Thymus (tissue), 11 donors: ENCODE data around the gene MAPT. TPM values are rescaled to one million over a fixed set of nuclear protein-coding genes. Genes with fewer than 3 reads are reported as not detected.

ENCODE experiments used
- DNase-seq, 9 donors: peaks; one replicate each; pipeline ENCODE4 v3.0.0-alpha.2; 2013; ENCODE audit warnings: low spot score in 9 of 9, low read depth in 6 of 9, missing footprints in 1 of 9
- H3K27ac ChIP-seq, 2 donors: one replicate each; pipeline ENCODE4 v1.5.1; 2013; ENCODE audit warnings: control low read depth in 1 of 2, low read depth in 1 of 2, low read length in 1 of 2, mild to moderate bottlenecking in 1 of 2, moderate library complexity in 1 of 2
- H3K27me3 ChIP-seq, 2 donors: one replicate each; pipeline ENCODE4 v1.5.1; 2013; ENCODE audit warnings: low read length in 1 of 2; ENCODE audit not compliant: control insufficient read depth in 2 of 2, insufficient read depth in 1 of 2
- H3K36me3 ChIP-seq, 2 donors: one replicate each; pipeline ENCODE4 v1.5.1; 2013; ENCODE audit warnings: low read length in 1 of 2, mild to moderate bottlenecking in 1 of 2, moderate library complexity in 1 of 2; ENCODE audit not compliant: control insufficient read depth in 2 of 2, insufficient read depth in 2 of 2
- H3K4me1 ChIP-seq, 2 donors: one replicate each; pipeline ENCODE4 v1.5.1; 2013; ENCODE audit warnings: low read length in 2 of 2; ENCODE audit not compliant: control insufficient read depth in 2 of 2, insufficient read depth in 2 of 2
- H3K4me3 ChIP-seq, 2 donors: one replicate each; pipeline ENCODE4 v1.5.1; 2013; ENCODE audit warnings: low read length in 2 of 2, control low read depth in 1 of 2, mild to moderate bottlenecking in 1 of 2
- H3K9me3 ChIP-seq, 2 donors: one replicate each; pipeline ENCODE4 v1.5.1; 2013; ENCODE audit warnings: low read length in 1 of 2, mild to moderate bottlenecking in 1 of 2; ENCODE audit not compliant: control insufficient read depth in 2 of 2, insufficient read depth in 1 of 2
- WGBS: extraction: QIAGEN DNeasy Blood & Tissue Kit; methylation state at CpG from one replicate; pipeline ENCODE4 v1.1.7; 2013; 5-methylcytosine and 5-hydroxymethylcytosine counted together
- polyA plus RNA-seq: library from polyadenylated mRNA; stranded (reverse); fragments of 200-250 nt; gene quantifications from one replicate; pipeline ENCODE4 v1.2.3, GENCODE V29; 2013
- total RNA-seq: library from RNA; stranded (reverse); fragments of 120-200 nt; gene quantifications from one replicate; pipeline ENCODE4 v1.2.4, GENCODE V29; 2013
- donor health status: healthy.

The MAPT gene
- total and polyA plus RNA-seq, 2 donors: 0.57 to 0.84 TPM

DNA sequence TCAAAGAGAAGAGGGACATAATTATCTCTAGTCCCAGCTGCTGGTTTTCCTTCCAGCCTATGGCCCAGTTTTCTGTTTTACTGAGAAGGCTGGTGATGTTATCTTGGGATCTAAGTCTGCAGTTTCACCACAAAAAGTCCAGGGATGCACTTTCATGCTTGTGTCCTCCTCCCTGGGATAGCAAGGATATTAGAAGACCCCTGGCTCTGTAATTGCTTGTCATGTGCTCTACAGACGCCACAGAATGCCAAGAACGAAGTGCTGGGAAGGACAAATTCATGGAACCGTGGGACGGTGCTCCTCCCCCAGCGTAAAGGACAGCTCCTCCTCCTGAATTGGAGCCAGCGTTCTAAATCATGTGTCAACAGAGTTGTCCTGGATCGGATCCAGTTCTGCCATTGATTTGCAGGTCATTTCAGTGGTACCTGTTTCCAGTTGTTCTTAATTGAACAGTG, 8.6 kb downstream of the MAPT start:
- no peak for DNase-seq
- no peak overlapping the region for H3K27ac ChIP-seq
- WGBS: 81% methylated on average over 7 of the region's 7 CpGs
- H3K9me3 ChIP-seq: no peaks in the 10 kb centered on the region
- H3K4me1 ChIP-seq: peaks cover 0 to 2% of the 10 kb centered on the region in 2 donors
- H3K4me3 ChIP-seq: no peak overlapping the region
- H3K36me3 ChIP-seq: no peaks in the 10 kb centered on the region
- peaks cover 19 to 62% of the 10 kb centered on the region in 2 donors for H3K27me3 ChIP-seq

- Histone ChIP-seq H3K27ac (no peak overlapping the region), H3K27me3 (peaks cover 6 to 46% of the 10 kb centered on the region in 2 donors), H3K9me3 (no peaks in the 10 kb centered on the region), H3K36me3 (no peaks in the 10 kb centered on the region), H3K4me3 (no peak overlapping the region), H3K4me1 (peaks cover 0 to 2% of the 10 kb centered on the region in 2 donors)
- WGBS: 88% methylated on average over 6 of the region's 6 CpGs
- DNase-seq: no peak
Measured at GRCh38 chr17:45904866-45905265, 10.5 kb downstream of the MAPT start.

DNA sequence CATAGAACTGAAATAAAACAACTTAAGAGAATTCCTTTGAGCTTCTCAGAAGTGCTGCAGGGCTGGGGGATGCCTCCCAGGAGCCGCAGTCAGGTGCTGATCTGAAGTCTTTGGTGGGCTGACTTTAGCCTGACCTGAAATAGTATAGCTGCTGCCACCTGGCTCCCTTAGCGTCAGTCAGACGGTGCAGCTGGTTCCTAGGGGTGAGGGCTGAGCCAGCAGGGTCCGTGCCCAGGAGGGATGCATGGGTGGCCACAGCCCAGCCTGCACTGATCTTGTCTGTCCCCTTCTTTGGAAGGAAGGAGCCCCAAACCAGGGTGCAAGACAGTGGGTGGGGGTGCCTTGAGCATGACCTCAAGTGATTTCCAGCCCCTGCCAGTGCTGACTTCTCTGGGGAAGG, 11.5 kb downstream of the MAPT start:
- DNase-seq: no peak
- H3K27ac ChIP-seq: no peak overlapping the region
- 50% methylated on average over 4 of the region's 4 CpGs for WGBS
- peaks cover 0 to 2% of the 10 kb centered on the region in 2 donors for H3K4me1 ChIP-seq
- no peaks in the 10 kb centered on the region for H3K36me3 ChIP-seq
- H3K27me3 ChIP-seq: peaks cover 3 to 37% of the 10 kb centered on the region in 2 donors
- H3K4me3 ChIP-seq: no peak overlapping the region
- no peaks in the 10 kb centered on the region for H3K9me3 ChIP-seq

DNA sequence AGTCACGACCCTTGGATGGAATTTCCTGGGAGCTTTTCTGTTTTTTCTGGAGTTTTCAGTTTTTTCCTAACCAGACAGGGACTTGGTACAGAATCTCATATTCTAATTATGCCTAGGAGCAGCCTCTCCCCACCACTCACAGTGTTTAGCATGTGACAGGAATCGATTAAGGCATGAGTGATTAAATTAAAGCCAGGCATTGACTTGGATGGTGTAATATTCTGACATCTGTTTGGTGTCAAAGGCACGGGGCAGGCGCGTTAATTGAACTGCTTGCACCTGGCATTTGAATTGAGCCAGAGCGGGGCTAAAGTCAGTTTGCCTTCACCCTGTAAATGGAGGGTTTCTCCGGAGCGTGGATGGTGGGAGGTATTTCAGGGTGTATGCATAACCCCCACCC, 11.9 kb downstream of the MAPT start:
- Histone ChIP-seq H3K4me3 (no peak overlapping the region), H3K27me3 (peaks cover 3 to 34% of the 10 kb centered on the region in 2 donors)
- WGBS: 86% methylated on average over 8 of the region's 8 CpGs

GRCh38 chr17:45906927-45907622, 12.7 kb downstream of the MAPT start:
- no peaks in the 10 kb centered on the region for H3K9me3 ChIP-seq
- 81% methylated on average over 15 of the region's 15 CpGs for WGBS
- H3K4me1 ChIP-seq: peaks cover 0 to 2% of the 10 kb centered on the region in 2 donors
- H3K4me3 ChIP-seq: no peak overlapping the region
- no peaks in the 10 kb centered on the region for H3K36me3 ChIP-seq
- H3K27ac ChIP-seq: no peak overlapping the region
- no peak for DNase-seq
- H3K27me3 ChIP-seq: peaks cover 3 to 34% of the 10 kb centered on the region in 2 donors

More for the DNA sequence above, 11.9 kb downstream of the MAPT start:
- H3K4me1 ChIP-seq: peaks cover 0 to 2% of the 10 kb centered on the region in 2 donors
- no peaks in the 10 kb centered on the region for H3K9me3 ChIP-seq
- no peaks in the 10 kb centered on the region for H3K36me3 ChIP-seq
- no peak overlapping the region for H3K27ac ChIP-seq
- no peak for DNase-seq

GRCh38 chr17:45907750-45908395, 13.5 kb downstream of the MAPT start:
- H3K36me3 ChIP-seq: no peaks in the 10 kb centered on the region
- no peak for DNase-seq
- H3K27ac ChIP-seq: no peak overlapping the region
- peaks cover 3 to 30% of the 10 kb centered on the region in 2 donors for H3K27me3 ChIP-seq
- H3K4me3 ChIP-seq: no peak overlapping the region
- 79% methylated on average over 11 of the region's 11 CpGs for WGBS
- H3K9me3 ChIP-seq: peaks cover 0 to 3% of the 10 kb centered on the region in 2 donors
- peaks cover 0 to 2% of the 10 kb centered on the region in 2 donors for H3K4me1 ChIP-seq

GRCh38 chr17:45908460-45908859, 14.1 kb downstream of the MAPT start:
- Histone ChIP-seq H3K4me3 (no peak overlapping the region), H3K27me3 (peaks cover 3 to 31% of the 10 kb centered on the region in 2 donors), H3K4me1 (peaks cover 0 to 2% of the 10 kb centered on the region in 2 donors), H3K27ac (no peak overlapping the region), H3K9me3 (peaks cover 0 to 3% of the 10 kb centered on the region in 2 donors), H3K36me3 (no peaks in the 10 kb centered on the region)
- DNase-seq: no peak
- 58% methylated on average over 3 of the region's 3 CpGs for whole genome bisulfite sequencing

DNA sequence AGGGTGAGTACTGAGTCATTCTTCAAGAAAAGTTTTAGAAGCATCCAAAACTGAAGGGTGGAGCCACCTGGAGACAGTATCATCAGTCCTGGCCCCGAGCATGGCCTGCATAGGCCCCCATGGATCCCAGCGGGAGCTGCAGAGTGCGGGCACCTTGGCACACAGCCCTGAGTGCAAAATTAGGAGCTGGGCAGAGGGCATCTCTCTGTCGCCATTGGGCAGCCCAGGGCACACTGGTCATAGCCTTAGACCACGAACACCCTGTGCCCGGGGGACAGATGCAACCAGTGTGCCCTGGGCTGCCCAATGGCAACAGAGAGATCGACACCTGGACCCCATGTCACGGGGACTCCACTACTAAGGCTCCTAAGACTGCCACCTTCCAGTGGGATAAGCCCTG, 14.6 kb downstream of the MAPT start:
- Histone ChIP-seq H3K4me1 (peaks cover 0 to 2% of the 10 kb centered on the region in 2 donors), H3K9me3 (peaks cover 0 to 3% of the 10 kb centered on the region in 2 donors), H3K27me3 (peaks cover 3 to 33% of the 10 kb centered on the region in 2 donors), H3K4me3 (no peak overlapping the region), H3K36me3 (no peaks in the 10 kb centered on the region), H3K27ac (no peak overlapping the region)
- DNase-seq: no peak
- WGBS: 96% methylated on average over 8 of the region's 8 CpGs

- 87% methylated on average over 3 of the region's 3 CpGs for WGBS
- DNase-seq: no peak
- Histone ChIP-seq H3K4me1 (no peaks in the 10 kb centered on the region), H3K27me3 (peaks cover 3 to 29% of the 10 kb centered on the region in 2 donors), H3K36me3 (no peaks in the 10 kb centered on the region), H3K27ac (no peak overlapping the region), H3K9me3 (peaks cover 1 to 3% of the 10 kb centered on the region in 2 donors), H3K4me3 (no peak overlapping the region)
Measured at GRCh38 chr17:45910667-45911066, 16.3 kb downstream of the MAPT start.
